NCI-H2081 treated with DMSO at 0.1 percent for 48 hours (cell line): ENCODE data around the gene NOX5.
"Not testable (repeated sequence)": the region's sequence is repeated elsewhere in the genome, so short reads cannot be mapped to it uniquely, and the experiment has no call there.

Source experiments
- DNase-seq: peaks from one replicate; lab custom pipeline; 2025; lab: John Stamatoyannopoulos, UW

NOX5 gene

GRCh38 chr15:69059557-69059943 is 45.1 kb downstream of the NOX5 start:
- DNase-seq: no peak

DNA sequence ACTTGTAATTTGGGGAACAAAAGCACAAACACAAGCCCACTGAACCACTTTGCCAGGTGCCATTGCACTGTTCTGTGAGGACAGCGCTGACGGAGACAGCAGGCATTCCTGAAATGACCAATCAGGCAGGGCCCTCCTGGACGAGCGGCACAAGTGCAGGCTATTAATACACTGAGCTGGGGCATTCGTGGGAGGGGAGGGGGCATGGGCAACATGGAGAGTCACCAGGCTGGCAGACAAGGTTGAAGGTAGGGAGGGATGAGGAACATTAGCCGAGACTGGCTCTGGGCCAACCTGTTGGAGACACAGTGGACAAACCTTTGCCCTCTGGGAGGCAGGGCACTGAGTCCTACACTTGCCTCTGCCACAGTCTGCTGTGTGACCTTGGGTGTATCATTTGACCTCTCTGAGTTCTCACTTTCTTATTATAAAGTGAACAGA is 45.6 kb downstream of the NOX5 start:
- DNase-seq: no peak

DNA sequence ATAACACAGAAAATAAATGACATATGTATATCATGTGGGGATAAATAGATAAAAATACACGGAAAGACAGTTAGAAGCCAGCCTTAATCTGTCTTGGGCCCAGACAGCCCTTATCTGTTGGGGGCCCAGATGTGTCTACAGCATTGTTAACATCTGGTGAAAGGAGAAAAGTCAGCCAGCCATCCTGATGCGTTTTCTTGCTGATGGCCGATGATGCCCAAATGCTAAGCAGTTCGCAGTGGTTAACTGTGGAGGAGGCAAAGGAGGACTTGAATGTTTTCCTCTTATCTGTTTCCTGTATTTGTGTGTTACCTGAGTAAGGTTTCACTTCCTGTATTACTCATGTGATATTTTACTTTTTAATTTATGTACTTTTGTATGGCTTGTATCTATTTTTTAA is 46.2 kb downstream of the NOX5 start:
- no peak for DNase-seq

DNA sequence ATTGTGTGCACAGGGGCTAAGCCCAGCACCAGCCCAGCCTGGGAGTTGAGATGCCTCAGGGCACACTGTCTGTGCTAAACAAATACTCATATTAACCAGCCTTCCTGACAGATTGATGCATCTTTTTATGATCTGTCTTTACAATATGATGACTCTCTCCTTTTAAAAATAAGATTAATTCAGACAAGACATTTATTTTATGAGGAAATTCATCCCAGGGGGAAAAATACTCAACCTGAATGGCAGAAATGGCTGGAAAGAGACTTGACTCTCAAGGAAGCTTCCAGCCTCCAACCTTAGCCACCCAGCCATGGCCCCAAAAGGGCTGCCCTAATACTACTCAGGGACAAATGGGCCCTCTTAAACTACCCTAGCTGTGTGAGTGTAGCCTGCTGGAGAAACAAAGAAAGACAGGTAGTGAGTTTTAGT is 46.9 kb downstream of the NOX5 start:
- DNase-seq: no peak

DNA sequence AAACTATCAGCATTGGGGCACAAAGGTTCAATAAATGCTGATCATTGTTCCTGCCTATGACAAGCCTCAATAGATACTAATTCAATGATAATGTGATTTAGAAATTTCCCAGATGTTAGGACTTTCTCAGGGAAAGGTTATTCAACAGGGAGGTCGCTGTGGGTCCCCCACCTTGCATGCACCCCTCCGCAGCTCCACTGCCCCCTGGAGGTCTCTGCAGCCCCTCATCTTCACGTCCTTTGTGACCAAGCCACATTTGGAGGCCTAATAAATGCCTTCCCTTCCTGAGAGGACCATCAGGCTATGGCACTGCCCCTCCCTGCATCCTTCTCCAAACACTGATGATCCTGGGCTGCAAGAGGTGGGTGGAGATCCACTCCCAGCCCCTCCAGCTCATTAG is 50.2 kb downstream of the NOX5 start:
- DNase-seq: no peak

- no peak for DNase-seq
Measured at GRCh38 chr15:69066007-69066995, 51.8 kb downstream of the NOX5 start.

- no peak for DNase-seq
Measured at GRCh38 chr15:69067296-69067695, 52.8 kb downstream of the NOX5 start.

- DNase-seq: no peak
Measured at GRCh38 chr15:69068157-69068556, 53.7 kb downstream of the NOX5 start.

GRCh38 chr15:69069290-69069689 is 54.8 kb downstream of the NOX5 start:
- DNase-seq: not testable (repeated sequence)

DNA sequence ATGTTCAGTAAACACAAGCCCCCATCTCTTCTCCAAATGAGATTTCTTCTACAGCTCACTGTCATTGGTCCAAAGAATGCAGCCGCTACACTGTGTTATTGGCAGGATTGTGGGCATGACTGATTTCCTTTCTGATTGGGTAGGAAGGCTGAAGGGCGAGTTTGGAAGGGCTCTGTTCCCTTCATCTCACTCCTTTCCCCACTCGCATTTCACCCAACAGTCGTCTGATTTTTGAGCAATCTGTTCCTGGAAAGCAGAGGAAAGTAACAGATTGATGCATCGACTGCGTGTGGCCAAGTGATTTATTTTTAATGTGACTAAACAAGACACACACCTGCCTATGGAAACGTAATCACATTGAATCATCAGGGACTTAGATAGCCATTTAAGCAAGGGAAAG is 55.5 kb downstream of the NOX5 start:
- no peak for DNase-seq

- no peak for DNase-seq
Measured at GRCh38 chr15:69070396-69070795, 55.9 kb downstream of the NOX5 start.

DNA sequence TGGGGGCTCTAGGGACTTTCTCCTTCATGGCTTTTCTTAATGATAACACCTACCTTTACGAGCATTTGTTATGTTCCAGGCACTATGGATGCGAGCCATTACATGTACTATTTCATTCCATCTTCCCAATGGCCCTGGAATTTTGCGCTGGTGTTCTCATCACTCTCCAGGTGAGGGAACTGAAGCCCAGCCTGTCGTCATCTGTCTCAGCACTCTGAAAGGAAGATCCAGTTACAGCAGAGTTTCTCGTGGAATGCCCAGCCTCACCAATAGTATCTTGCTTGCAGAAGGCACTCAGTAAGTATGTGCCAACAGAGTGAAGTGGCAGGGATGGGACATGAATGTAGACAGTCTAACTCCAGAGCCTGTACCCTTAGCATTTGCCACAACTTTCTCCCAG is 56.8 kb downstream of the NOX5 start:
- DNase-seq: no peak

- no peak for DNase-seq
Measured at GRCh38 chr15:69072906-69073305, 58.4 kb downstream of the NOX5 start.

DNA sequence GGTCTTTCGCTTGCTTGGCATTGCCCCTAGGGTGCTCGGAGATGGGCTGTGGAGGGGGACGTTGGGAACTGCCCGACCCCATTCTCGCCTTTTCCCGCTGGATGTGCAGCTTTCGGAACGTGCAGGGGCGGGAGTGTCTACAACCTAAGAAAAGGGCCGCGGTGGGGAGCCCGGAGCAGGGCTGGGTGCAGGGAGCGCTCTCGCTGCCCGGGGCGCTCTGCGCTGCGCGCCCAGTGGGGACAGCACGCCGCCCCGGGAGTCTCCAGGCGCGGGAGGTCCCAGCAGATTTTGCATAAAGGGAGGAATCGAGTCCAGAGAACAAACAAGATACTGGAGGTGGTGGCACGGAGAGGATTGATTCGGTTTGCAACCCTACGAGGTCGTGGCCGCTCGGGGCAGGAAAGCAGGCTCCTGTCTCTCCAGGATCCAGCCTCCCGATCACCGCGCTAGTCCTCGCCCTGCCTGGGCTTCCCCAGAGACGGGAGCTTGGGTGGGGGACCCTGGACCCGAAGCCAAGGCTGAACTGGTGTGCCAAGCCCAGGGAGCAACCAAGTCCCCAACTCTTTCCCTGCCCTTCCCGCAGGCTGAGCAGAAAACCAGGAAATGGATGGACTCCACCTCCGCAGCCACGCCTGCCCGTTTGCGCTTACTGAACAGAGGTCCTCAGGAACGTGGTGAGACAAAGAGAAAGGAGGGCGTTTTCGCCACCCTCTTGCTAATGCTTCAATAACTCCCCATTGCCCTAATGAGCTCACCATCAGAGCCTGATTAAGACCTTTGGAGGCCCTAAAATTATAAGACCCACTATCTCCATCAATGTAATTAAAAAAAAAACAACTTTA is 59.7 kb downstream of the NOX5 start:
- DNase-seq: no peak

DNA sequence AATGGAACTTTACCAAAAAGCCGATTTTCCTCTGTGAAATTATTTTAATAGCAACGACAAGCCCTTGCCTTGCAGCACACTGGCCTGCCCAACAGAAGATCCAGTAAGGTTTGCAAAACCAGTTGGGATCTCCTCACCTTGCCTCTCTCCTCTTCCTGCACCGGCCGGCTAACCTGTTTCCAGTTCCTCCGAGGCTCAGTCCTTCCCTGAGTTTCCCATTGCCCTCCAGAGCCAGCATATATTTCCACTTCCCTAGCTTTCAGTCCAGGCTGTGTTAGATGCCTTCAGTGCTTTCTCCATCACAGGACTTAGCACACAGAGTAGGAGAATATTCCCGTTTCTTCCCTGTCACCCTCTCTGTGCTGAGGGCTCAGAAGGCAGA is 60.3 kb downstream of the NOX5 start:
- no peak for DNase-seq

DNA sequence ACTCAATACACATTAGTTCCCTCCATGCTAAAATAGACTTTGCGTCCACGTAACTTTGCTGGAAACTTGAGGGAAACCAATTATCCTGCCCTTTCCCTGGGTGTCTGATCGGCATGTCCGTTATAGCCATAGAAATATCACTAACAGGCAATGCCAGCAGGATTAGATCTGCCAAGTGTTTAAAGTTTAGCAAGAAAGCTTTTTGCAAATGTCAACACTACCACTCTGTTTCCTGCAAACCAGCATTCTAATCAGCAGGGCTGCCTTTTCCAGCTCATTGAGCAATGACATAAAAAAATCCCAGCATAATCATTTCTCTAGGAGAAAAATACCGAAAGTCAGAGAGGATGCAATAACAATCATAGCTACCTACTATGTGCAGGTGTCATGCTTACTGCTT is 60.9 kb downstream of the NOX5 start:
- DNase-seq: no peak

- DNase-seq: no peak
Measured at GRCh38 chr15:69076756-69077155, 62.3 kb downstream of the NOX5 start.

- no peak for DNase-seq
Measured at GRCh38 chr15:69078638-69079037, 64.1 kb downstream of the NOX5 start.

- DNase-seq: peak; percentile 34
Measured at GRCh38 chr15:69080295-69081248, 66.1 kb downstream of the NOX5 start.

DNA sequence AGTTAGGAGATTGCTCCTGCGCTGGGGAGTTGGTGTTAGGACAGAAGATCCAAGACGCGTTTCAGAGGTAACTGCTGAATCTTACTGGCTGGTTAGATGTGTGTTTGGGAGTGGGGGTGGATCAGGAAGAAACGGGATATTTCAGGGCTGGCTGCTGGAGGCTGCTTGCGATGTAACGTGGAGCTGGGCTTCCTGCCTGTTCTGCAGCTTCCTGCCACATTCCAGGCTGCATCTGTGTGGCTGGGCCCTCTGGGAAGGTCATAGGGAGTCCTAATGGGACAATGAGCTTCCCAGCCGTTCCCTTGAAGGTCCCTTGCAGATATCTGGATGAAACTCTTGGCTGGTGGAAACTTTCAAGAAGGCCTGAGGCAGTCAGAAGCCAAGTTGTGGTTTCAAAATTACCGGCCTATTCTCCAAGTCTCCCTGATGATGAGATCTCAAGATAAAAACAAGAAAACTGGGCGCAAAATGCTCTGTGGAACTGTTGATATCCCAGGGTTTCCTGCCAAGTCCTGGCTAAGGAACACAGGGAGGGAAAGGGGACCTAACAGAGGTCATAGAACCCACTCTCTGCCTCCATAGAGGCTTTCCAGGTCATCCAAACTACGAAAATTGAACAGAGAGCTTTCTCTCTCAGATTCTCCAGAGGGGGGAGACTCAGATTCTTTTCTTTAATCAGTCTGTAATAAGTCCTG is 67.0 kb downstream of the NOX5 start:
- DNase-seq: no peak

GRCh38 chr15:69082021-69082502 is 67.6 kb downstream of the NOX5 start:
- no peak for DNase-seq
